Loucy (cell line): ENCODE measurements around the gene SETD3.

ENCODE experiments used
- H2AFZ ChIP-seq: fragments of 200-600 bp; sonication (generic); 2 replicates; pipeline ENCODE4 v1.6.0; 2016; ENCODE audit warnings: antibody characterized with exemption, mild to moderate bottlenecking, low read length, moderate library complexity
- H3F3A ChIP-seq: fragments of 200-600 bp; 2 replicates; pipeline ENCODE4 v1.6.0; 2016; ENCODE audit warnings: antibody characterized with exemption, low read depth, mild to moderate bottlenecking
- H3K27me3 ChIP-seq: fragments of 200-600 bp; sonication (generic); 2 replicates; pipeline ENCODE4 v1.6.1; 2014; ENCODE audit warnings: low read length, mild to moderate bottlenecking; ENCODE audit not compliant: insufficient read depth, poor library complexity, severe bottlenecking
- H3K36me3 ChIP-seq: fragments of 200-600 bp; sonication (generic); 2 replicates; pipeline ENCODE4 v1.6.1; 2016; ENCODE audit warnings: low read length; ENCODE audit not compliant: insufficient read depth
- H3K4me1 ChIP-seq: fragments of 200-600 bp; sonication (generic); 2 replicates; pipeline ENCODE4 v1.5.1; 2014; ENCODE audit warnings: low read length, mild to moderate bottlenecking; ENCODE audit not compliant: insufficient read depth, poor library complexity, severe bottlenecking
- H3K4me2 ChIP-seq: fragments of 200-600 bp; sonication (generic); 2 replicates; pipeline ENCODE4 v1.6.0; 2014; ENCODE audit warnings: antibody characterized with exemption, low read length, low read depth, mild to moderate bottlenecking; ENCODE audit not compliant: poor library complexity, severe bottlenecking
- H3K4me3 ChIP-seq: fragments of 200-600 bp; sonication (generic); 2 replicates; pipeline ENCODE4 v1.5.1; 2014; ENCODE audit warnings: low read length, mild to moderate bottlenecking, mixed read lengths; ENCODE audit not compliant: poor library complexity, severe bottlenecking
- H3K79me2 ChIP-seq: fragments of 200-600 bp; sonication (generic); 2 replicates; pipeline ENCODE4 v1.6.1; 2014; ENCODE audit warnings: low read length; ENCODE audit not compliant: insufficient read depth
- H3K9ac ChIP-seq: fragments of 200-600 bp; sonication (generic); 2 replicates; pipeline ENCODE4 v1.6.0; 2014; ENCODE audit warnings: mild to moderate bottlenecking, low read depth, low read length, moderate library complexity; ENCODE audit not compliant: poor library complexity, severe bottlenecking
- H3K9me2 ChIP-seq: fragments of 200-600 bp; sonication (generic); replicated peaks from 2 replicates; pipeline ENCODE4 v1.6.1; 2016; ENCODE audit warnings: low read depth, low read length, mixed read lengths
- H3K9me3 ChIP-seq: fragments of 200-600 bp; sonication (generic); 2 replicates; pipeline ENCODE4 v1.6.1; 2014; ENCODE audit warnings: mild to moderate bottlenecking, antibody characterized with exemption, low read length, low read depth; ENCODE audit not compliant: insufficient read depth
- H4K20me1 ChIP-seq: fragments of 200-600 bp; sonication (generic); 2 replicates; pipeline ENCODE4 v1.6.0; 2014; ENCODE audit warnings: antibody characterized with exemption, low read length, mild to moderate bottlenecking; ENCODE audit not compliant: insufficient read depth, poor library complexity, severe bottlenecking
- CTCF ChIP-seq: fragments of 200-600 bp; sonication (generic); conservative IDR thresholded peaks from 2 replicates; pipeline ENCODE4 v1.5.1; 2014; ENCODE audit warnings: mild to moderate bottlenecking, antibody characterized with exemption, low read length
- EZH2phosphoT487 ChIP-seq: fragments of 200-600 bp; IDR thresholded peaks from 2 replicates; pipeline ENCODE4 v1.6.1; 2018; ENCODE audit warnings: antibody characterized with exemption, mild to moderate bottlenecking, moderate library complexity, borderline replicate concordance

Gene SETD3

DNA sequence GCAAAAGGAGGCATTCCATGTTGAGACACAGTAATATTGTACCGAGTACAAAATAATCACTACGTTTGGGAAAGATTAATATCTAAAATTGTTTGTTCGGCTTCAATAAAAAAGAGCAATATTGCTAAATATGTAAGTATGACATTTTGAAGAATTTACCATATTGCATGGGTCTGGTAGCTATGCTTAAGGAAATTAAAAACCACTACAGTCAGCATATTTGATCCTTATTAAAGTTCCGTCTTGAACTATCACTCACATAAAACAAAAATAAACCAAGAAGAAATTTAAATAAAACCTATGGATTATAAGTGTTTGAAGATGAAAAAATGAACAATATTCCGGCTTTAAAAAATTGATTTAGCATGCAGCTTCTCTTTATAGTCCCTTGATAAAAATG, 63.8 kb downstream of the SETD3 start:
- H4K20me1 ChIP-seq, result peaks cover under 1% of the 10 kb centered on the region
- no peak overlapping the region for H3K4me3 ChIP-seq
- TF ChIP-seq EZH2phosphoT487, result no peak
- TF ChIP-seq CTCF, result no peak
- H3K79me2 ChIP-seq, result peaks cover 5% of the 10 kb centered on the region; the same call in 1 of the 2 replicates
- H3K9me3 ChIP-seq, result no peaks in the 10 kb centered on the region
- no peaks in the 10 kb centered on the region for H3K4me1 ChIP-seq
- no peaks in the 10 kb centered on the region for H3K27me3 ChIP-seq
- no peak overlapping the region for H3K4me2 ChIP-seq
- peaks cover 24% of the 10 kb centered on the region; the same call in 1 of the 2 replicates for H3K36me3 ChIP-seq
- H3F3A ChIP-seq, result no peaks in the 10 kb centered on the region
- no peak overlapping the region for H2AFZ ChIP-seq
- no peak overlapping the region for H3K9ac ChIP-seq
- H3K9me2 ChIP-seq, result no peaks in the 10 kb centered on the region

GRCh38 chr14:99415496-99416281, 65.0 kb downstream of the SETD3 start:
- Histone ChIP-seq H3K4me2 (no peak overlapping the region), H3K9me2 (no peaks in the 10 kb centered on the region), H3F3A (no peaks in the 10 kb centered on the region), H3K36me3 (peaks cover 35% of the 10 kb centered on the region; the same call in 1 of the 2 replicates), H3K27me3 (no peaks in the 10 kb centered on the region), H3K4me1 (no peaks in the 10 kb centered on the region), H3K9me3 (no peaks in the 10 kb centered on the region), H2AFZ (no peak overlapping the region), H4K20me1 (no peaks in the 10 kb centered on the region), H3K4me3 (no peak overlapping the region), H3K79me2 (no peaks in the 10 kb centered on the region; the same call in 1 of the 2 replicates), H3K9ac (no peak overlapping the region)
- peak; percentile 86 for TF ChIP-seq CTCF
- no peak for TF ChIP-seq EZH2phosphoT487

- Histone ChIP-seq H3K27me3 (no peaks in the 10 kb centered on the region), H3K9ac (no peak overlapping the region), H3K4me2 (no peak overlapping the region), H3K9me3 (no peaks in the 10 kb centered on the region), H3K9me2 (no peaks in the 10 kb centered on the region), H3K4me3 (no peak overlapping the region), H3K36me3 (peaks cover 50% of the 10 kb centered on the region), H3K79me2 (no peaks in the 10 kb centered on the region), H3F3A (no peaks in the 10 kb centered on the region), H2AFZ (no peak overlapping the region), H3K4me1 (no peaks in the 10 kb centered on the region), H4K20me1 (no peaks in the 10 kb centered on the region)
- no peak for TF ChIP-seq CTCF
- no peak for TF ChIP-seq EZH2phosphoT487
Observed at GRCh38 chr14:99413911-99414310, 66.7 kb downstream of the SETD3 start.
